HG02759 (cell line): ENCODE measurements around the gene LRRIQ3.
A peak's percentile ranks its signal among the peaks of the same experiment; 100 is the strongest.
"Not testable (repeated sequence)": the region's sequence is repeated elsewhere in the genome, so short reads cannot be mapped to it uniquely, and the experiment has no call there.

Experiments
- ATAC-seq: cut with Tn5 transposase; IDR thresholded peaks from one replicate; pipeline ENCODE4 v1.9.1; 2021; ENCODE audit warnings: mild to moderate bottlenecking, moderate library complexity; ENCODE audit not compliant: unreplicated experiment

Gene LRRIQ3, protein sequence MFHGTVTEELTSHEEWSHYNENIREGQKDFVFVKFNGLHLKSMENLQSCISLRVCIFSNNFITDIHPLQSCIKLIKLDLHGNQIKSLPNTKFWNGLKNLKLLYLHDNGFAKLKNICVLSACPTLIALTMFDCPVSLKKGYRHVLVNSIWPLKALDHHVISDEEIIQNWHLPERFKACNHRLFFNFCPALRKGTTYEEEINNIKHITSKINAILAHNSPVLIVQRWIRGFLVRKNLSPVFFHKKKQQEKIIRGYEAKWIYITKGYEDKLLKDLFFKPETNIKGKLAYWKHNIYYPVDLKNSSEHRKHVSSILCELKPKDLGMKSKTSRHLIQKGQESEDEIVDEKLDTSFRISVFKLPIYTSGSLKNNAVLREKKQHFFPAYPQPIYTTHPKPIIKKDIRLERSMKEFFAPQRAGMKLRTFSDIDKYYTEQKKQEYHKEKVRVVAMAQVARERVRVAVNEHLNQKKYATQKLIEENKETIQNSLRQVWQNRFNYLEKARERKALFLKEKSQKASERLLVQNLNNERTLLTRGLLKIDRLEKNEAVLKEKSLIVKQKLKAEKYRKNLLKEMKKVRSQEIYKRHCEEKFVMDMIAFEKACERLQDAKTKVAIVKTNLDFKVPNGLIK

DNA sequence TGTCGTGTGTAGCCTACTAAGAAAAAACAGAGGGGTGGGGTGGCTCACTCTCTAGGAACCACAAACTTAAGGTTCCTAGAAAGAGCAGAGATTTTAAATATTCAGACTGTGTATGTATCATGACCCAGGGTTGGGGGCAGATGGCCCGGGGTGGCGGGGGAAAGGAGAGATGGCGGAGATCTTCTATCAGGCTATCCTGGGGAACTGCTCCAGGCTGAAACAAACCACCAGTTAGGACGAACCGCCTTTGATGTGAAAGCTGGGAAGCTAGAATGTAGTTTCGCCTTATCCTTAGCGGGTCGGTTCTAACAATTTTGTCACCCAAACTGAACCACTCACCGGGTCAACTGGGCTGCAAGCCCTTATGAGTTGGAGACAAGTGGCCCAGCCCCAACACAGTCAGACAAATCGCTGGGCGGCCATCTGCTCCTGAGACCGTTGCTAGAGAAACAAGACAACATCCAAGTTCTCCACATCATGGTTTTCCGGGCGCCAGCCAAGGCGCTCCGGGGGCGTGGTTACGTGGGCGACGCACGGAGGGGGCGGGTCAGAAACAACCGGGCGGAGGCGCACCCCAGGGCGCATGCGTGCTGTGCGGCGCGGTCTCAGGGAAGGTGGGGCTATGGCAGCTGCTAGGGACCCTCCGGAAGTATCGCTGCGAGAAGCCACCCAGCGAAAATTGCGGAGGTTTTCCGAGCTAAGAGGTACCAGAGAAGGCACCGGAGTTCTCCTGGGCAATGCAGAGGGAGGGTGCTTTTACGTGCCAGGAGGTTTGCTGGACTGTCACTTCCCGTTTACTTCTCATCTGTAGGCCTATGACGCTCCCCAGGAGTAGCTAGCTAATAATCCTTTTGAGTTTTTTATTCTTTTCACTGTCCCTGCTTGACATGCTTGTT, at the start of gene LRRIQ3, which contains the start of gene FPGT:
LRRIQ3 (minus strand) TSS at position 520 of the 896 bp plus-strand sequence. CDS start 14,492 bp downstream, outside the sequence.
FPGT (plus strand) TSS at position 586 of the 896 bp plus-strand sequence; CDS start at position 623, 37 bp downstream.
- peak; percentile 96 for ATAC-seq

DNA sequence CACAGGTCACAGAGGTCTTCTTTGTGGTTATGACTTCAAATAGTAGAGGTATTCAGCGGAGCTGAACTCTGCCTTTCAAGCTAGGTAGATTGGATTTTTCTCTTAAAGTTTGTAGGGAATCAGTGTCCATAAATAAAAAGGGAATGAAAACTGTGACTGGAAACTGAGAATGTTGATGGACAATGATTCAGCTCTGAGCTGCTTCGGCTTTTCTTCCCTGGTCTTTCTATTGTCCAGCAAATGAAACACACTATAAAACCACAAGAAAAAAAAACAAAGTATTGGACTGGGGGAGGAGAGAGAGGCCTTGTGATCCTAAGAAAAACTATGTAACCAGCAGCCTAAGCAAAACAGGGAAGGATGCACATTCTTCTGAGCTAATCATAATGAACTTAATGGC, 48.3 kb upstream of the LRRIQ3 start:
- no peak for ATAC-seq

DNA sequence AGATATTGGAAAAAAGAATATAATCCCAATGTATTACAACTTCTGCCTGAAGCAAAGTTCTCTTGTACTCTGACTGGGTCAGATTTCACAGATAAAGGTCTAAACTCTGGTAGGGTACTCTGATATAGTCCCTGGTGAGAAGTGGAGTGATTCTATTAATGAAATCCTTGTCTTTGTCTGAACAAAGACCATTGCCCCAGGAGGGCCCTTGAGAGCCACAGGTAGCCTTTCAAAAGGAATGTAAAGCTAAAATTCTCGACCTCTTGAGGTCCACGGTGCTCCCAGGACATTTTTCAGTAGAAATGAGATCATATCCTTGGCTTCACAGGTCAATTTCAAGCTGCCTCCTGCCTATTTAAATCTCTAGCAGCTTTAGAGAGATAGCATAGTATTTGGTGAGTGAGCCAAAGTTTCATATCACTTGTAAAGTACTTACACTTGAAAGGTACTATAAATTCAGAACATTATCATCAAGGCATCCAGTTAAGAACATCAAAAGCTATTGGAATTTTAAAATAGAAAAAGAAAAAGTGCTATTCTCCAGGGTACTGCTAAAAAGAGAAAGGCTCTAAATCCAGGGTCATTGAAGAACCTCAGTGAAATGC, 47.3 kb upstream of the LRRIQ3 start:
- no peak for ATAC-seq

DNA sequence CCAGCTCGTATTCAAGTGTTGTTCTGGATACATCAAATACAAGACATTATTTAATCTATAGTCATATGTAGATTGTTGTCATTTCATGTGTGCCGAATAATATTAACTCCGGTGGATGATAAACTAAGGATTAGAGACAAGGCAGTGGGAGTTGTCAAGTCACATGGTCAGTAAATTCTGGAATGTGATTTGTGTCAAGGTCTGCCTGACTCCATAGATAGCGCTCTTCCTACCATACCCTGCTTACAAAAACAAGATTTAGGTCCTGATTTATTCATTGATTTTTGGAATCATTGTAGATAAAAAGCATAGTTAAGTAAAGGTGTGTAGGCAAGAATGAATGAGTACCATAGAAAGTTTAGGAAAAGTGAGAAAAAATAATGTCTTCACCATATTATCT, 39.8 kb upstream of the LRRIQ3 start:
- no peak for ATAC-seq

DNA sequence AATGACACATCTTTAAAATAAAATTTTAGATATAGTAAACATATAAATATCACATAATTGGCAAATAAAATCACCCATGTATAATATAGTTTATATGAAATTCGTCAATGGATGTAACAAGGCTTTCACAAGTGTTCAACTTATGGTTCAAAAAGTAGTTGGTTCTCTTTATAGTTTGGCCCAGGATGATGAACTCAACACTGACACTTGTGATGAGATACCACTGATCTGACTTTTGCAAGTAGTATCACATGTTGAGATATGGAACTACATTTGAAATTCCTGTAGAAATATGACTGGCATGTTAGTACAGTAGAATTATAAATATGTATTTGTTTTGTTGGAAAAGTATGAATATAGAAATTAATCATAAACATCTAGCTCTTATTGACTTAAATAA, 39.1 kb upstream of the LRRIQ3 start:
- no peak for ATAC-seq

DNA sequence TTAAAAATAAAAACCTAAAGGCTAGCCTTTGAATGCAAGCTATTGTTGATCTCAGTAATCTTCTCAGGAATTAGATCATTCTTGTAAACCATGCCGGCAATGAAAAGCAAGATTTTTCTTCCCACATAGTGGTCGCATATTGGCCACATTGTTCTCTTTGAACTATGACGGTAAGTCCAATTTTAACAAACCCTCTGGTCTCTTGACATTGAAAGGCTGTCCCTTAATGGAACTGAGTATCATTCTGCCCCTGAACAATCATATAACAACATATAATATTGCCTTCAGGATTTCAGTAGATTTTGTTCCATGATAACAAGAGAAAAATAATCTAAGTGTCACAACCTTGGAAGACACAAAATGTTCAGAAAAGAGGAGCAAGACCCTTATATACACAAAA, 38.5 kb upstream of the LRRIQ3 start:
- no peak for ATAC-seq

DNA sequence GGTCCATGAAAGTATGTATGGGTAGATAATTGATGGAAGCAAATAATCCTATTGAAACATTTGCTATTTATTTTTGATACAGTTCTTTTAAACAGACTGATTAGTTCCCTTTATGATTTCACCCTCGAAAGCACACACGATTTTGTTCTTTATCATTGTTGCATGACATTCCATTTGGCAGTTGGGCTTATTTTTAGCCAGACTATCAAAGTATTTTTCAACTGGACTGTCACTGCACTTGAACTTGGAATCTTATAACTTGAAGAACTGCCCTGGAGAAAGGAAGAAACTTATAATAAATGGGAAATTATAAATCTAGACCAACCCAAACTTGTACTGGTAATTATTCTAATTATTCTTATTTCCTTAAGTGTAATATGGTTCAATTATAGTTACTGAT, 37.2 kb upstream of the LRRIQ3 start, which contains the start of gene TNNI3K:
TNNI3K (plus strand) TSS at position 235 of the 400 bp plus-strand sequence; CDS start at position 300, 65 bp downstream.
- ATAC-seq, result no peak

DNA sequence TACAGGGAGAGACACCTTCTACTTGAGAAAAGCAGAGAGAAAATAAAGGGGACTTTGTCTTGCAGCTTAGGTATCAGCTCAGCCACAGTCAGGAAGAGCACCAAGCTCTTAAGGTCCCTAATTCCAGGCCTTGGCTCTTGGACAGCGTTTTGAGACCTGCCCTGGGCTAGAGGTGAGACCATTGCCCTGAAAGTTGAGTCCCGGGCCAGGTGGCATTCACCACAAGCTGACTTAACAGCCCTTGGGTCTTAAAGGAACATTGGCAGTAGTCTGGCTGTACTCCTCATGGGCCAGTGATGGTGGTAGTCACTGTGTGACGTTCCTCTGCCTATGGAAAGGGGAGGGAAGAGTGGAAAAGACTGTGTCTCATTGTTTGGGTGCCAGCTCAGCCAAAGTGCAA, 25.5 kb upstream of the LRRIQ3 start:
- ATAC-seq, result no peak

DNA sequence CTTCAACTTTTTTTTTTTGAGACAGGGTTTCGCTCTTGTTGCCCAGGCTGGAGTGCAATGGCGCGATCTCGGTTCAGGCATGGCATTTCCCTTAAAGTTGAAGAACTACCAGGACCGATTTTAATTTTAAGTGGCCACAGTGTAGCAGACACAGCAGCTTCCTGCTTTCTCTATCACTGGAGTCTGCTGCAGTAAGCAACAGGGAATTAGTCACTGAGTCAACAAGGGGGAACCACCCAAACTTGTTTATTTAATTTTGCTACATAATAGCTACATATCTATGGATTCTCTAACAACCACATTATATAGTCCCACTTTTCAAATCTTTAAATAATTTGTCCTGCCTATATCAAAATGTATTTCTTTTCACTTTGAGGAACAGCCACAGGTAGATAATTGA, 24.7 kb upstream of the LRRIQ3 start:
- ATAC-seq, result no peak

DNA sequence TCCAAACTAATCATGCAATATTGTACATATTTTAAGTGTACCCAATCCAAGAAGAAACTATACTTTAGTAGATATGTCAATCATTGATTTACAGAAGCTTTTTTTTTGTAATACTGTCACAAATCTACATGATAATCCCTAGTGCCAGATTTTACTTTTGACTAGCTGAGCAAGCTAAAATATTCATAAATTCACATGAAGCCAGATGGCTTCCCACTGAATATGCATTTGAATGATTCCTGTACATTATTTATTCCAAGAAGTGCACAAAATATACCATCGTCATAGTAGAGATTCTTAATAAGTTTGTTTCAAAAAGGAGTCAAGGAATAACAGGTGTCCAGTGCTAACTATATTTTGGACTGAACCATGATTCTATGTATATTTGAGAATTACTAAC, 17.3 kb upstream of the LRRIQ3 start:
- ATAC-seq, result no peak

DNA sequence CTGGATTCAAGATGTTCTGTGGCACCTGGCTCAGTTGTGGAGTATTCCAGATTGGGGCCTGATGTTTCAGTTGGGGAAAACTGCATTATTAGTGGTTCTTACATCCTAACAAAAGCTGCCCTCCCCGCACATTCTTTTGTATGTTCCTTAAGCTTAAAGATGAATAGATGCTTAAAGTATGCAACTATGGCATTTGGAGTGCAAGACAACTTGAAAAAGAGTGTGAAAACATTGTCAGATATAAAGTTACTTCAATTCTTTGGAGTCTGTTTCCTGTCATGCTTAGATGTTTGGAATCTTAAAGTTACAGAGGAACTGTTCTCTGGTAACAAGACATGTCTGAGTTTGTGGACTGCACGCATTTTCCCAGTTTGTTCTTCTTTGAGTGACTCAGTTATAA, 7.3 kb upstream of the LRRIQ3 start:
- no peak for ATAC-seq

DNA sequence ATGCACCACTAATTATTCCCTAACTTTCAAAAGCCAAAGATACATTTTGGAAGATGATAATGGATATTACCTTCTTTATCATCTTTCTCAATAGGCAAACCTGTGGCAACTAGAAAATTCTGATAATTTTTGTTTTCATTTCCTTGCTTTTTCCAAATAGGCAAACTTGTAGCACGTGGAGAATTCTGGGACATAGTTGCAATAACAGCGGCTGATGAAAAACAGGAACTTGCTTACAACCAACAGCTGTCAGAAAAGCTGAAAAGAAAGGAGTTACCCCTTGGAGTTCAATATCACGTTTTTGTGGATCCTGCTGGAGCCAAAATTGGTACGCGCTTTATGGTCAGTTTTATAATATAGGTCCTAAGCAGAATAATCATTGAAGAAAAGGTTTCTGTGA, 1.5 kb upstream of the LRRIQ3 start:
- ATAC-seq, result no peak

DNA sequence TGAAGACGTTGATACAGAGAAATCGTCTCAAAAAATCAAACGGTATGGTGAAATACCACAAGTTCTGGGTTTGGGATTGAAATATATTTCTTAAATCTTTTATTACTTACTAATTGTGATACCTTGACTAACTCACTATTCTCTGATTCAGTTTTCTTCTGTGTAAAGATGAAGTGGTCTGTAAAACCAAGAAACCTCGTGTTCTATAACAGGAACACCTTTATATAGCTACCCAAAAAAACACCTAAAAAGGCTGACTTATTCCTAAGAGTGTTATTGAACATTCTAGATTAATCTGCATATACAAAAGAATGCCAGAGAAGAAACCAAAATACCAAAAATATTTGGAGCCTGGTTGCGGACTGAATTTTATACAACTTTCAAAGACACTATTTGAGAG, 721 bp downstream of the LRRIQ3 start:
- ATAC-seq, result no peak

DNA sequence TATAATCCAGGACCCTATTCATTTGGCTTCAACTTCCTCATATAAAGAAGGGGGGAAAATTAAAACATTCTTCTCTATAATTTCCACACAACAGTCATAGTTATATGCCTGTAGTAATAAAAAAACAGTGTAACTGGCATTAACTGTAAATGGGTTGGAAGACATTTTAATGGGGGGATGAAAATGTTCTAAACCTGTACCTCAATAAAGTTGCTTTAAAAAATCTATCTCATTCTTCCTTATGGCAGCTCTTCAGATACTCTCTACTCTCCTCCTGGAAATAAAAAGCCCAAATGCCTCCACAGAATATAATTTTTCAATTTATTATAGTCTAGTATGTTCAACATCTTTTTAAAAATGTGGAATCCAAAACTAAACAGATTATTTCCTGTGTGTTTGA, 2.6 kb downstream of the LRRIQ3 start:
- no peak for ATAC-seq

DNA sequence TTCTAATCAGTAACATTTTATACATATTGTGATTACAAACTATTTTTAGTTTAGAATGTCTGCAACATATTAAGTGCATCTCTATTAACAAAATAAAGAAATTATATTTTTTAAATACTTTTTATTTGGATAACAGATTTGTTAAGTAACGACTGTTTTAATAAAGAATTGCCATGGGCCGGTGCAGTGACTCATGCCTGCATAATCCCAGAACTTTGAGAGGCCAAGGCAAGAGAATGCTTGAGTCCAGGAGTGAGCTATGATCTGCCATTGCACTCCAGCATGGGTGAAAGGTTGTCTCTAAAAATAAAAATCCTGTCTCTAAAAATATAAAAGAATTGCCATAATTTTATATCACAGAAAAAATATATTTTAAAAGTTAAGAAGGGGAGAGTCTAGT, 4.1 kb downstream of the LRRIQ3 start:
- ATAC-seq, result no peak

DNA sequence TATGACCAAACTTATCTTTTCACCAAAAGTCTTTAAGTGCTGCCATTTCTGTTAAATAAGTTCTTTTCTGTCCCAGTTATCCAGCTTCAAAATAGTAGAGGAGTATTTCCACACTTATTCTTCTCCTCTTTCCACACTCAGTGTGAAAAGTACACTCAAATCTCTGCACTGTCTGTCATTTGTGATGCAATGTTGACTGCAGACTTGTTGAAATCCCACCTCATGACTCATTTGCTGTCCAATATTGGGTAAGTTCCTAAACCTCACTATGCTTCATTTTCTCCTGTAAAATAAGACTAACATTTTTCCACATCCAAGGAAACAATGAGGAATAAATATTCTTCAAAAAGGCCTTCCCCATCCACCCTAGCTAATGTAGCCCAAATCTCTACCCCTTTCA, 17.5 kb downstream of the LRRIQ3 start:
- ATAC-seq, result no peak

DNA sequence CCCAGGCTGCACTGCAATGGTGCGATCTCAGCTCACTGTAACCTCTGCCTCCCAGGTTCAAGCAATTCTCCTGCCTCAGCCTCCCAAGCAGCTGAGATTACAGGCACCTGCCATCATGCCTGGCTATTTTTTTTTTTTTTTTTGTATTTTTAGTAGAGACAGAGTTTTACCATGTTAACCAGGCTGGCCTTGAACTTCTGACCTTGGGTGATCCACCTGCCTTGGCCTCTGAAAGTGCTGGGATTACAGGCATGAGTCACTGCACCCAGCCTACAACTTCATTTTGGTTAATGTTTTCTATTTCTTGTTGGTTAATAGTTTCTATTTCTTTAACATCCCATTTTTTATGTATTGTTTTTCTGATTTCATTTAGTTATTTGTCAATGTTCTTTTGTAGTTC, 23.6 kb downstream of the LRRIQ3 start:
- not testable (repeated sequence) for ATAC-seq

DNA sequence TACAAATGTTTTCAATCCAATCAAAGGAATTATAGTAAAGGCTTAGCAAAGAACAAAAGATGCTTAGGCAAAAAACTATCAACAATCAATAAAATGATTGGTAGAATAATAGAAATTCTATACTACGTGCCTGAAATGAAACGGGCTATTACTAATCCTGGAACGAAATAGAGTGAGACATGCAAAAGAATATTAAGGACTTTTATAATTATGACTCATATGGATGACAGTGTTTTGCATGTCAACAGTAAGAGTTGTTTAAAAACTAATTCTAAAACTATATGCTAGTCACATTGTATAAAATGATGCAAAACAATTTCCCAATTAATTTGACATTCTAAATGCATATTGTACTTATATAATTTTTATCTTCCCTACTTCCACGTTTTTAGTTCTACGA, 35.6 kb downstream of the LRRIQ3 start:
- no peak for ATAC-seq

DNA sequence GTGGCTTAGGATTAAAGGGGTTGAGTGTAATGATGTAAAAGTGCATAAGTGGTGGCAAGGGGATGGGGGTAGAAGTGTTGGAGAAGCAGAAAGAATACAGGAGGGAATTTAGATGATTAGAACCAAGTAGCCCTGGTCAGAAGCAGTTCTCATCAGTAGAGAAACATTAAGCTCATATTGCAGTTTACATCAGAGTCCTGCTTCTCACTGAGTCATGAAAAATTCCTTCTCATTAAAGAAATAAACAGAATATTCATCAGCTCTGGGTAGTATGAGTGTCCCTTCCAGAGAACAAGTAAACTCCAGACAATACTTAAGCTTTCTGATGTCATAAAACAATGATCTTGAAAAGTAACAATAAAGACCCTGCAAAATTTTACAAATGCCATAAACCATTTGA, 36.5 kb downstream of the LRRIQ3 start:
- ATAC-seq, result no peak

DNA sequence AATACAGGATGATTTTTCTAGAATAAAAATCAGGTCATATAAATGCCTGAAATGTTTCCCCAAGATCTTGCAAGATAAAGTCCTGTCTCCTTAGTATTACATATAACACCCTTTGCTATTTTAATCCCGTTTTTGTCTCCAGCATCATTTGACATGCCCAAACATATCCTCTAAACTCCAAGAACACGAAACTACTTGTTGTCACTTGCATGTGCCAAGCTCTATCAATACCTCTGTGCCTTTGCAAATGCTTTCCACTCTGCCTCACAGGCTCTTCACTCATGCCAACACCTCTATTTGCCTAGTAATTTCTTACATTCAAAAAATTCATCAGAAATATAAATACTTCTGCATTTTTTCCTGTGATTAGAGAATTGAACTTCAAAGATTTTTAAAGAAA, 37.9 kb downstream of the LRRIQ3 start:
- no peak for ATAC-seq

DNA sequence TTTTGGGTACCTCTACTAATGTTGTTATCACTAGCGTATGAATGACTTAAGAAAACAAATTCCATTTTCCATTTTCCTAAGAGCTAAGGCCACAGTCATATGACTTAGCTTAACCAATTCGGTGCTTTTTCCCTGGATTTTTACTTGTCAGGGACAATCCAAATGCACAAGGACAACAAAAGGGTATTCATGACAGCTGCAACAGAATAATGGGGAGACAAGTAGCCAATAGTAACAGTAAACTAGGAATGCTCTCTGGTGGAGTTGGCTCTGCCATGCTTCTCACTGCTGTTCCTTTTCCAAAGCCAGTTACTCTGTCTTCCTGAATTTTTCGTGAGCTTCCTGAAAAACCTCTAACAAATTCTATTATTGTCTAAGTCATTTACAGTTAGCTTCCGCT, 52.9 kb downstream of the LRRIQ3 start:
- ATAC-seq, result no peak
